ENCODE measurements around the gene IPP.
A peak's percentile ranks its signal among the peaks of the same experiment; 100 is the strongest.

IPP gene

GRCh38 chr1:45723248-45723930 lies 27.1 kb downstream of the IPP start:
- no peak overlapping the region for H3K4me3 ChIP-seq (ENCODE audit: low read depth, low read length)
- H3K36me3 ChIP-seq (ENCODE audit: control insufficient read depth in 2 of 2, insufficient read depth in 1 of 2, low read length in 2 of 2), result peaks cover 0 to 11% of the 10 kb centered on the region in 2 experiments; a peak in 2 of 3 replicates
- no peak overlapping the region for H3K27ac ChIP-seq (ENCODE audit: extremely low read depth, low read depth, low read length)
- POLR2A ChIA-PET, result no interaction called here
- no peaks in the 10 kb centered on the region for H3K4me1 ChIP-seq (ENCODE audit: control insufficient read depth, insufficient read depth, low read length)
- CTCF ChIA-PET, result no interaction called here
- no peaks in the 10 kb centered on the region for H3K9me3 ChIP-seq (ENCODE audit: control insufficient read depth, insufficient read depth, low read depth, low read length)
- no peak for TF ChIP-seq SP3 (tag by site-specific recombination; IDR thresholded peaks at IDR 0.05)
- TF ChIP-seq ZNF792 (tag by site-specific recombination; IDR thresholded peaks at IDR 0.05), result no peak
- TF ChIP-seq ZNF248 (tag by site-specific recombination; IDR thresholded peaks at IDR 0.05), result no peak
- TF ChIP-seq CTCF (tag by site-specific recombination; IDR thresholded peaks at IDR 0.05), result no peak
- no peak for TF ChIP-seq ZNF707 (tag by site-specific recombination; IDR thresholded peaks at IDR 0.05)
- TF ChIP-seq ZNF621 (tag by site-specific recombination; IDR thresholded peaks at IDR 0.05), result no peak
- TF ChIP-seq ZNF140 (tag by site-specific recombination; IDR thresholded peaks at IDR 0.05), result no peak
- TF ChIP-seq ZNF311 (tag by site-specific recombination; IDR thresholded peaks at IDR 0.05; ENCODE audit: borderline replicate concordance), result no peak
- no peak for TF ChIP-seq ZNF624 (tag by site-specific recombination; IDR thresholded peaks at IDR 0.05)

- no peaks in the 10 kb centered on the region for H3K9me3 ChIP-seq (ENCODE audit: control insufficient read depth, insufficient read depth, low read depth, low read length)
- no peak overlapping the region for H3K4me3 ChIP-seq (ENCODE audit: low read depth, low read length)
- ChIA-PET CTCF (no interaction called here), POLR2A (no interaction called here)
- TF ChIP-seq ZNF585B (tag by site-specific recombination; IDR thresholded peaks at IDR 0.05) (no peak), ZNF501 (tag by site-specific recombination; IDR thresholded peaks at IDR 0.05) (no peak), ZNF785 (tag by site-specific recombination; IDR thresholded peaks at IDR 0.05) (no peak), ZNF280C (tag by site-specific recombination; IDR thresholded peaks at IDR 0.05) (no peak)
- H3K4me1 ChIP-seq (ENCODE audit: control insufficient read depth, insufficient read depth, low read length), result no peaks in the 10 kb centered on the region
- peaks cover 0 to 10% of the 10 kb centered on the region in 2 experiments; a peak in 2 of 3 replicates for H3K36me3 ChIP-seq (ENCODE audit: control insufficient read depth in 2 of 2, insufficient read depth in 1 of 2, low read length in 2 of 2)
- H3K27ac ChIP-seq (ENCODE audit: extremely low read depth, low read depth, low read length), result no peak overlapping the region
Measured at GRCh38 chr1:45722809-45723208, 27.6 kb downstream of the IPP start.

GRCh38 chr1:45721207-45721606 lies 29.2 kb downstream of the IPP start:
- ChIA-PET POLR2A (interaction anchor here (0.6 kb wide), 1 partner anchor 50 kb away, joined by 4 read pairs; no protein-coding TSS in a partner anchor), CTCF (interaction anchor here (0.7 kb wide), 1 partner anchor 24 kb away, joined by 3 read pairs; no protein-coding TSS in a partner anchor)
- Histone ChIP-seq H3K9me3 (ENCODE audit: control insufficient read depth, insufficient read depth, low read depth, low read length) (no peaks in the 10 kb centered on the region), H3K4me1 (ENCODE audit: control insufficient read depth, insufficient read depth, low read length) (no peaks in the 10 kb centered on the region), H3K4me3 (ENCODE audit: low read depth, low read length) (no peak overlapping the region), H3K36me3 (ENCODE audit: control insufficient read depth in 2 of 2, insufficient read depth in 1 of 2, low read length in 2 of 2) (peaks cover 0 to 3% of the 10 kb centered on the region in 2 experiments; a peak in 2 of 3 replicates), H3K27ac (ENCODE audit: extremely low read depth, low read depth, low read length) (no peak overlapping the region)
- TF ChIP-seq PRDM10 (tag by site-specific recombination; IDR thresholded peaks at IDR 0.05) (peak; percentile 7; the same call in 1 of the 2 replicates), KLF8 (tag by site-specific recombination; IDR thresholded peaks at IDR 0.05) (no peak)

Data from HEK293 (cell line).